ENCODE data around the gene B4GALNT4.
"Not testable (repeated sequence)": the region's sequence is repeated elsewhere in the genome, so short reads cannot be mapped to it uniquely, and the experiment has no call there.

Gene B4GALNT4

GRCh38 chr11:385594-386351 is 16.5 kb downstream of the B4GALNT4 start:
- no peak overlapping the region for H3K4me3 ChIP-seq (ENCODE audit: low read length)

DNA sequence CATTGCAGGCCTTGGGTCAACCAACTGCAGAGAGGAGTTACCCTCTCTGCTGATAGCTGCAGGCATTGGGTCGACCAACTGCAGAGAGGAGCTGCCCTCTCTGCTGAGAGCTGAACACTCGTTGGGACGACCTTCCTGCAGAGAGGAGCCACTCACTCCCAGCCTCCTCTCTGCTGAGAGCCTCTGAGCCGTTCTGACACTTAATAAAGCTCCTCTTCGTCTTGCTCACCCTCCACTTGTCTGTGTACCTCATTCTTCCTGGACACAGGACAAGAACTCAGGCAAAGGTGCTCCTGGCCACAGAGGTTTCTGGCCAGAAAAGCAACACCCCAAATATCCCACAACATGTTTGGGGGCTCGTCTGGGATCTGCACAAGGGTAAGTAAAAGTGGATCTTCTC is 17.2 kb downstream of the B4GALNT4 start:
- no peak for DNase-seq (ENCODE audit: low read depth, low spot score)
- H3K4me3 ChIP-seq (ENCODE audit: low read length), result no peak overlapping the region

More at GRCh38 chr11:385594-386351, 16.5 kb downstream of the B4GALNT4 start:
- DNase-seq (ENCODE audit: low read depth, low spot score), result no peak

GRCh38 chr11:387193-387793 is 18.0 kb downstream of the B4GALNT4 start:
- no peak overlapping the region for H3K4me3 ChIP-seq (ENCODE audit: low read length)
- DNase-seq (ENCODE audit: low read depth, low spot score), result no peak

GRCh38 chr11:389369-389768 is 20.1 kb downstream of the B4GALNT4 start:
- not testable (repeated sequence) for H3K4me3 ChIP-seq (ENCODE audit: low read length); DNase-seq (ENCODE audit: low read depth, low spot score)

- no peak for DNase-seq (ENCODE audit: low read depth, low spot score)
- H3K4me3 ChIP-seq (ENCODE audit: low read length), result no peak overlapping the region
Observed at GRCh38 chr11:390175-390574, 20.9 kb downstream of the B4GALNT4 start.

GRCh38 chr11:391117-392017 is 22.1 kb downstream of the B4GALNT4 start:
- DNase-seq (ENCODE audit: low read depth, low spot score), result no peak

GRCh38 chr11:392102-392777 is 22.9 kb downstream of the B4GALNT4 start:
- no peak overlapping the region for H3K4me3 ChIP-seq (ENCODE audit: low read length)
- no peak for DNase-seq (ENCODE audit: low read depth, low spot score)

More at GRCh38 chr11:391117-392017, 22.1 kb downstream of the B4GALNT4 start:
- H3K4me3 ChIP-seq (ENCODE audit: low read length), result no peak overlapping the region

- no peak for DNase-seq (ENCODE audit: low read depth, low spot score)
- H3K4me3 ChIP-seq (ENCODE audit: low read length), result no peak overlapping the region
Observed at GRCh38 chr11:393219-394033, 24.1 kb downstream of the B4GALNT4 start.

- no peak within 1 kb of the TSS for H3K4me3 ChIP-seq (ENCODE audit: low read length)
- DNase-seq (ENCODE audit: low read depth, low spot score), result no peak
Observed at GRCh38 chr11:394034-394857, 24.9 kb downstream of the B4GALNT4 start, which contains the start of gene PKP3. PKP3 (plus strand) TSS chr11:394209; CDS start chr11:394293, 84 bp downstream.

GRCh38 chr11:394858-395655 is 25.8 kb downstream of the B4GALNT4 start:
- H3K4me3 ChIP-seq (ENCODE audit: low read length), result no peak overlapping the region
- no peak for DNase-seq (ENCODE audit: low read depth, low spot score)

- no peak for DNase-seq (ENCODE audit: low read depth, low spot score)
- no peak overlapping the region for H3K4me3 ChIP-seq (ENCODE audit: low read length)
Observed at GRCh38 chr11:395866-396265, 26.6 kb downstream of the B4GALNT4 start.

DNA sequence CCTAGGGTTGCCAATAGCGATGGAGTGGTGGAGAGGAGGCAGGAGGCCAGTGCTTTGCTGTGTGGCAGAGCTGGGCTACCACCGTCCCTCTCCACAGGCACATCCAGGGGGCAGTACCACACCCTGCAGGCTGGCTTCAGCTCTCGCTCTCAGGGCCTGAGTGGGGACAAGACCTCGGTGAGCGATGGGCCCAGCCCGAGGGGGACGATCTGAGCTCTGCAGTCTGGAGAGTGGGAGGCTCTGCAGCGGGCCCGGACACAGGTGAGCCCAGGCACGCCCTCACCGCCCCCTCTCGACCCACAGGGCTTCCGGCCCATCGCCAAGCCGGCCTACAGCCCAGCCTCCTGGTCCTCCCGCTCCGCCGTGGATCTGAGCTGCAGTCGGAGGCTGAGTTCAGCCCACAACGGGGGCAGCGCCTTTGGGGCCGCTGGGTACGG is 27.2 kb downstream of the B4GALNT4 start:
- no peak for DNase-seq (ENCODE audit: low read depth, low spot score)

GRCh38 chr11:396948-397548 is 27.7 kb downstream of the B4GALNT4 start:
- no peak for DNase-seq (ENCODE audit: low read depth, low spot score)
- no peak overlapping the region for H3K4me3 ChIP-seq (ENCODE audit: low read length)

More for the DNA sequence above, 27.2 kb downstream of the B4GALNT4 start:
- H3K4me3 ChIP-seq (ENCODE audit: low read length), result no peak overlapping the region

DNA sequence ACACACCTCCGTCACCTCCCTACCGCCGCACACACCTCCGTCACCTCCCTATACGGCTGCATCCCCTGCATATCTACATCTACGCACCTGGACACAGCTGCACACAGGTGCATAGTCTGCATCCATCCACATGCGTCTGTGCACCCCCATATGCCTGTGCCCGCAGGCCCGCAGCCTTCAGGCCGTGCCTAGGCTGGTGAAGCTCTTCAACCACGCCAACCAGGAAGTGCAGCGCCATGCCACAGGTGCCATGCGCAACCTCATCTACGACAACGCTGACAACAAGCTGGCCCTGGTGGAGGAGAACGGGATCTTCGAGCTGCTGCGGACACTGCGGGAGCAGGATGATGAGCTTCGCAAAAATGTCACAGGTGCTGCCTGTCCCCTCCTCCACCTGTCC is 29.5 kb downstream of the B4GALNT4 start:
- H3K4me3 ChIP-seq (ENCODE audit: low read length), result no peak overlapping the region
- DNase-seq (ENCODE audit: low read depth, low spot score), result no peak

DNA sequence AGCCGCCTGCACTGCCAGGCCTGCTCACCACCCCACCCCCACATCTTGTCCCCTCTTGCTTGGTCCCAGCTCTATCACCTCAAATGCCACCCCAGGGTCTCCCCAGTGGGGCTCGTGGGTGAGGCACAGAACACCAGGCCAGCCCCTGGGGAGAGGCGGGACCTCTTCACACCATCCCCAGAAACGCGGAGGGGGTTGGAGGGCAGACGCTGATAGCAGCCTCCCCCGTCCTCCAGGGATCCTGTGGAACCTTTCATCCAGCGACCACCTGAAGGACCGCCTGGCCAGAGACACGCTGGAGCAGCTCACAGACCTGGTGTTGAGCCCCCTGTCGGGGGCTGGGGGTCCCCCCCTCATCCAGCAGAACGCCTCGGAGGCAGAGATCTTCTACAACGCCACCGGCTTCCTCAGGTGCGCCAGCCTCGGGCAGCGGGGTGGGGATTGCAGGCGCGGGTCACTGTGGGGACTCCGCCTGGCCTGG is 30.5 kb downstream of the B4GALNT4 start:
- no peak overlapping the region for H3K4me3 ChIP-seq (ENCODE audit: low read length)
- DNase-seq (ENCODE audit: low read depth, low spot score), result no peak

DNA sequence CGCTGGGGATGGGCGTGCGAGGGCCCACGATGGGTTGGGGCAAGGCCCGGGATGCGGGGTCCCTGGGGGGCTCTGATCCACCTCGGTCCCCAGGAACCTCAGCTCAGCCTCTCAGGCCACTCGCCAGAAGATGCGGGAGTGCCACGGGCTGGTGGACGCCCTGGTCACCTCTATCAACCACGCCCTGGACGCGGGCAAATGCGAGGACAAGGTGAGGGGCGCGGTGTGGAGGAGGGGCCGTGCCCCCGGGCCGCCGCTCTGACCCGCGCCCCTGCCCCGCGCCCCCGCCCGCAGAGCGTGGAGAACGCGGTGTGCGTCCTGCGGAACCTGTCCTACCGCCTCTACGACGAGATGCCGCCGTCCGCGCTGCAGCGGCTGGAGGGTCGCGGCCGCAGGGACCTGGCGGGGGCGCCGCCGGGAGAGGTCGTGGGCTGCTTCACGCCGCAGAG is 31.0 kb downstream of the B4GALNT4 start:
- no peak overlapping the region for H3K4me3 ChIP-seq (ENCODE audit: low read length)
- DNase-seq (ENCODE audit: low read depth, low spot score), result no peak

Measured in Jurkat, Clone E6-1 (cell line).